BJ (cell line): ENCODE data around the gene KIAA1755. TPM values are rescaled to one million over a fixed set of nuclear protein-coding genes. Genes with fewer than 3 reads are reported as not detected.

Experiments
- CTCF ChIA-PET: fragments of 350-600 bp; formaldehyde crosslinking; extraction: SDS; loops from one replicate; lab custom pipeline; 2021; ENCODE audit warnings: antibody characterized with exemption, inconsistent platforms; lab: Yijun Ruan, JAX
- POLR2A ChIA-PET: fragments of 300-600 bp; sonication (Branson Sonifier 250); formaldehyde crosslinking; extraction: SDS; loops from one replicate; lab custom pipeline; 2021; ENCODE audit warnings: antibody characterized with exemption; lab: Charles Lee
- DNase-seq: peaks from one replicate; pipeline ENCODE4 v3.0.0-alpha.2; 2011; ENCODE audit warnings: low read depth
- H3K27me3 ChIP-seq: 2 replicates; pipeline ENCODE4 v1.6.0; 2011; ENCODE audit warnings: low read length; ENCODE audit not compliant: control insufficient read depth, insufficient read depth
- H3K36me3 ChIP-seq: 2 replicates; pipeline ENCODE4 v1.5.1; 2011; ENCODE audit warnings: low read length; ENCODE audit not compliant: control insufficient read depth, insufficient read depth
- H3K4me3 ChIP-seq: 2 replicates; pipeline ENCODE4 v1.5.1; 2011; ENCODE audit warnings: low read depth, mild to moderate bottlenecking, control low read depth, low read length
- polyA plus RNA-seq: library from polyadenylated mRNA; depleted of rRNA; stranded (reverse); fragments of >200 nt; gene quantifications from 2 replicates; pipeline ENCODE4 v1.2.3, GENCODE V29; 2011
- TF ChIP-seq, protein P1 (sequence below): IDR thresholded peaks from 2 replicates; pipeline ENCODE4 v1.5.1; 2011; ENCODE audit warnings: low read depth, mild to moderate bottlenecking, control low read depth, inconsistent platforms, low read length, moderate library complexity; ENCODE audit not compliant: insufficient read depth

Gene KIAA1755
- polyA plus RNA-seq, 1 experiment, result 9.7 TPM

DNA sequence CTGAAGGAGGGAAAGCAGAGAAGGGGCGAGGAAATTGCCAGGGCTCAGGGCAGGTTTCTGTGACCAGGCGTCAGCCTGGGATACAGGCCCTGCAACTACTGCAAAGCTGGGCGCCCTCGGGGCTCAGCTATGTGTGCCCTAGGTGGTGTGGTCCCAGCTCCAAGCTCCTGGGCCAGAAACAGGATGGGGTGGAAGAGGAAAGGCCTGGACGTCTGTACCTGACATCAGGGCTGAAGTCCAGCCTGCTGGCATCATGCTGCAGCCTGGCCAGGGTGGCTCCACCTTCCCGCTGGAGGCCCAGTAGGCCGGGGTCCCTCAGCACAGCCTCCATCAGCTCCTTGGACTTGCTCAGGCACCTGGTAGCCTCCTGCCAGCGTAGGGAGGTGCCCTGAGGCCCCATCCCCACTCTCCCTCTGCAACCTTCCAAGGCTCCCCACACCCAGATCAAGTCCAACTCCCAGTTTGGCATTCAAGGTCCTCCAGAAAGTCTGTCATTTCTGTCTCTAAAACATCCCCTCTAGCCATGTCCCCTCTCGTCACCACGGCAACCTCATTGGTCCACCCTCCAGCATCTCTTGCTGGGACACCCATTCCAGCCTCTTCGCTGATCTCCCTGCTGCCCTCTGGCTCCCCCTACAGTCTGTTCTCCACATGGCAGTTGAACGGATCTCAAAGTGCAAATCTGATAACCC, 38.2 kb downstream of the KIAA1755 start:
- TF ChIP-seq, protein P1, sequence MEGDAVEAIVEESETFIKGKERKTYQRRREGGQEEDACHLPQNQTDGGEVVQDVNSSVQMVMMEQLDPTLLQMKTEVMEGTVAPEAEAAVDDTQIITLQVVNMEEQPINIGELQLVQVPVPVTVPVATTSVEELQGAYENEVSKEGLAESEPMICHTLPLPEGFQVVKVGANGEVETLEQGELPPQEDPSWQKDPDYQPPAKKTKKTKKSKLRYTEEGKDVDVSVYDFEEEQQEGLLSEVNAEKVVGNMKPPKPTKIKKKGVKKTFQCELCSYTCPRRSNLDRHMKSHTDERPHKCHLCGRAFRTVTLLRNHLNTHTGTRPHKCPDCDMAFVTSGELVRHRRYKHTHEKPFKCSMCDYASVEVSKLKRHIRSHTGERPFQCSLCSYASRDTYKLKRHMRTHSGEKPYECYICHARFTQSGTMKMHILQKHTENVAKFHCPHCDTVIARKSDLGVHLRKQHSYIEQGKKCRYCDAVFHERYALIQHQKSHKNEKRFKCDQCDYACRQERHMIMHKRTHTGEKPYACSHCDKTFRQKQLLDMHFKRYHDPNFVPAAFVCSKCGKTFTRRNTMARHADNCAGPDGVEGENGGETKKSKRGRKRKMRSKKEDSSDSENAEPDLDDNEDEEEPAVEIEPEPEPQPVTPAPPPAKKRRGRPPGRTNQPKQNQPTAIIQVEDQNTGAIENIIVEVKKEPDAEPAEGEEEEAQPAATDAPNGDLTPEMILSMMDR, result peak; percentile 99
- ChIA-PET POLR2A (no interaction called here), CTCF (interaction anchor here (0.6 to 18.0 kb wide), 54 partner anchors 11 to 667 kb away, joined by 3 to 482 read pairs (median 7); partner anchors contain the start of genes BPI and TGM2)
- DNase-seq, result no peak
- H3K4me3 ChIP-seq, result no peak overlapping the region
- no peaks in the 10 kb centered on the region for H3K36me3 ChIP-seq
- no peaks in the 10 kb centered on the region for H3K27me3 ChIP-seq

DNA sequence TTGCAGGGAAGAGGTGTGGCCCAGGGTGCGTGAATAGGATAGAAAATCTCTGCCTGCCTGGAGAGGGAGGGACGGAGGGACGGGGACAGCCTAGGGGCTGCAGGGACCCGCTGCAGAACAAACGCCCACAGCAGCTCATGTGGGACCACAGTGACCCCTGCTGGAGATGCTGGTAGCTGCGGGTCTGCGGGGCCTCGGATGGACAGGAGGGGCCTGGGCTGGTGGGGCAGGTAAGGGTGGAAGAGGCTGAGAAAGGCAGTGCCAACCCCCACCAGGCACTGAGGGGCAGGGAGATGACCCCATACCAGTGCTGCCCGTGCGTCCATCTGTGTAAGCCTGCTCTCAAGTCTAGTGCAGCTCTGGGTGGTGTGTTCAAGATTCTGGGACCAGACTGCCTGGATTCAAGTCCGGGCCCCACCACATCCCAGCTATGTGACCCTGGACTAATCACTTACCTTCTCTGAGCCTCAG, 39.4 kb downstream of the KIAA1755 start:
- TF ChIP-seq, protein P1, result peak; percentile 96
- ChIA-PET POLR2A (interaction anchor here (0.6 kb wide), 1 partner anchor 271 kb away, joined by 3 read pairs; no protein-coding TSS in a partner anchor), CTCF (interaction anchor here (0.6 to 18.0 kb wide), 74 partner anchors 8 to 679 kb away, joined by 3 to 482 read pairs (median 6); partner anchors contain the start of genes BPI, RPRD1B, TGM2 and TTI1)
- Histone ChIP-seq H3K27me3 (no peaks in the 10 kb centered on the region), H3K4me3 (no peak overlapping the region), H3K36me3 (no peaks in the 10 kb centered on the region)
- no peak for DNase-seq

DNA sequence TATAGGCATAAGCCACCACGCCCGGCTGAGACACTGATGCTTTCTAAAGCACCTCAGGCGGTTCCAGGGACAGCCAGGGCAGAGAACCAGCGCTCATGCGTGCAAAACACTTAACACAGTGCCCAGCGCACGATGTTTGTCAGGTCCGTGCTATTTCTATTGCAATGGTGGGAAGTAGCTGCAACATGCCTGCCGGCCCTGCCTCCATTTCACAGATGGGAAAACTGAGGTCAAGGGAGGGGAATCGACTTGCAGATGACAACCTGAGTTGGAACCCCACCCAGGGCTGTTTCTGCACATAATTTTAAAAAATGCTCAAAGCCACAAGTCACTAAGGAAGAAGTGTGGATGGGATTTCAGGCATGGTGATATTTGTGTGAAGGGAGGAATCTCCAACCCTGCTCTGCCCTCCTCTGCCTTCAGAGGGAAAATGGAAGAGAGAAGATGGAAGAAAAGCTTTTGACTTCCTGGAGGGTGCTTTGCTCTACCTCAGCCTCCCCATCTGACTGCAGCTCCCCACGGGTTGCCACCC, 39.9 kb downstream of the KIAA1755 start:
- ChIA-PET POLR2A (interaction anchor here (0.6 kb wide), 1 partner anchor 270 kb away, joined by 3 read pairs; no protein-coding TSS in a partner anchor), CTCF (interaction anchor here (0.7 to 18.0 kb wide), 61 partner anchors 9 to 660 kb away, joined by 3 to 482 read pairs (median 7); partner anchors contain the start of genes BPI, RPRD1B, TGM2 and TTI1)
- TF ChIP-seq, protein P1, result no peak
- Histone ChIP-seq H3K36me3 (no peaks in the 10 kb centered on the region), H3K4me3 (no peak overlapping the region), H3K27me3 (no peaks in the 10 kb centered on the region)
- DNase-seq, result no peak

DNA sequence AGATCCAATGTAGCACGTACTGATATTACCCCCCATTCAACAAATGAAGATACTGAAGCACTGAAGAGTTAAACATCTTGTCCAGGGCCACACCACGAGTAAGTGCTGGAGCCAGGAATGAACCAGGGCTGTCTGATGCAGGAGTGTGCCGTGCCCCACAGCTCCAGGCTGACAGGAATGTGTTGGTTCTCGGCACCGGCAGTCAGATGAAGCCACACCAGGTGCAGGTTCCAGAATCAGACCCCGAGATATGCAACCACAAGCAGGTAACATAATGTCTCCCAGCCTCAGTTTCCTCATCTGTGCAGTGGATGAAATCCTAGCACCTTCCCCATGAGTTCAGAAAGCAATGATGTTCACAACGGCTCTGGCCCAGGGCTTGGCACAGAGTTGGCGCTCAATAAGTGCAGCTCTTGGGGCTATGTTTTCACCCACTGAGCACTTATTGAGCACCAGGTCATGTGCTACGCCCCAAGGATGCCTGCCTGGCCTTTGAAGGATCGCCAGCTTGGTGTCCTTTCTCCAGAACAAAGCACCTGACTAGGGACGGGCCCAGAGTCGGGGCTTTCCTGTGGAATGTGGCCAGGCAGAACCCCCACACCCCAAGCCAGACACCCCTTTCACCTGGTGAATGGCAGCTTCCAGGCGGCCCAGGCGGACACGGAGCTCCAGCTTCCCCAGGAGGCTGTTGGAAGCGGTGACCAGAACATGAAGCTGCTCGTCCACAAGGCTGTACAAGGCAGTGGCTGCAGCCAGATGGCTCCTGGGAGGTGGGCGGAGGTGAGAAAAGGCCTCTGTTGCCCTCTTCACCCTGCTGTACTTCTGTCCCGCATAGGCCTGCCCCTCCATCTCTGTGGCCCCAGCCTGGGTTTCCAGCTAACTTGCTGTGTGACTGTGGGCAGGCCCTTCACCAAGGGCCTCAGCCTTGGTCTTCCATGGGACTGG, 41.3 kb downstream of the KIAA1755 start:
- no peak for DNase-seq
- Histone ChIP-seq H3K36me3 (no peaks in the 10 kb centered on the region), H3K27me3 (no peaks in the 10 kb centered on the region), H3K4me3 (no peak overlapping the region)
- ChIA-PET CTCF (interaction anchor here (0.7 to 18.0 kb wide), 17 partner anchors 7 to 655 kb away, joined by 3 to 482 read pairs (median 9); partner anchors contain the start of genes BPI, RPRD1B, TGM2 and TTI1), POLR2A (interaction anchor here (0.5 to 0.6 kb wide), 2 partner anchors 22 to 102 kb away, joined by 3 to 4 read pairs; no protein-coding TSS in a partner anchor)
- TF ChIP-seq, protein P1, result no peak
